Measurements from ENCODE around the gene GPR37. TPM values are rescaled to one million over a fixed set of nuclear protein-coding genes. Genes with fewer than 3 reads are reported as not detected.

The GPR37 gene
- total RNA-seq, 1 donor from 2014 or later = 0.21 TPM

DNA sequence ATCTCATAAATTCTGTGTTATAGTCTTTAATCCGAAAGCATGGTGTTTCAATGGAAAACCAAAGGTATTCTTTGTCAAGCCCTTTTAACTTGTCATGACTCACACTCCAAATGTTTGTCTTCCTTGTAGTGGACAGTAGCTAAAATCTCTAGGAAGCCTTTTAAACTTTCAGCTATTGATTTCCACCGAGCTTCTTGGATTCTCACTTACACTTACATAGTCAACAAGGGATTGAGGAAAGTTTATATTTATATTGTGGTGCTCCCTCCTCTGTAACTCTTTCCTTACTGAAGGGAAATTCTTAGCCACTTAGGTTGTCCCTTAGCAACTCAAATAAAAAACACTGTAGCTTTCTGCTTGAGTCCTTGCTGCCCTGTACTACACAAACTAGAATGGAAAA lies 31.2 kb upstream of the GPR37 start:
- Histone ChIP-seq H3K9me3 (ENCODE audit: low read depth) (no peaks in the 10 kb centered on the region), H2AFZ (replicated peaks) (peak overlapping the region; percentile 22), H3K9ac (no peak overlapping the region), H3K27me3 (no peaks in the 10 kb centered on the region), H3K36me3 (no peaks in the 10 kb centered on the region), H4K20me1 (ENCODE audit: low read depth) (no peaks in the 10 kb centered on the region), H3F3A (ENCODE audit: low read depth) (no peaks in the 10 kb centered on the region), H3K79me2 (ENCODE audit: low read depth) (no peaks in the 10 kb centered on the region), H3K27ac (no peak overlapping the region), H3K4me1 (no peaks in the 10 kb centered on the region), H3K4me2 (no peak overlapping the region), H3K4me3 (no peak overlapping the region)
- DNase-seq (ENCODE audit: low spot score) = no peak
- no peaks in the 10 kb centered on the region for H3K36me3 Mint-ChIP-seq
- no peaks in the 10 kb centered on the region for H3K27me3 Mint-ChIP-seq (ENCODE audit: insufficient read depth, low read depth)
- peaks cover 3% of the 10 kb centered on the region for H3K9me3 Mint-ChIP-seq
- H3K4me3 Mint-ChIP-seq = no peak overlapping the region
- no peaks in the 10 kb centered on the region for H3K4me1 Mint-ChIP-seq
- TF ChIP-seq EZH2phosphoT487 (IDR thresholded peaks at IDR 0.05) = no peak
- TF ChIP-seq, protein P1, sequence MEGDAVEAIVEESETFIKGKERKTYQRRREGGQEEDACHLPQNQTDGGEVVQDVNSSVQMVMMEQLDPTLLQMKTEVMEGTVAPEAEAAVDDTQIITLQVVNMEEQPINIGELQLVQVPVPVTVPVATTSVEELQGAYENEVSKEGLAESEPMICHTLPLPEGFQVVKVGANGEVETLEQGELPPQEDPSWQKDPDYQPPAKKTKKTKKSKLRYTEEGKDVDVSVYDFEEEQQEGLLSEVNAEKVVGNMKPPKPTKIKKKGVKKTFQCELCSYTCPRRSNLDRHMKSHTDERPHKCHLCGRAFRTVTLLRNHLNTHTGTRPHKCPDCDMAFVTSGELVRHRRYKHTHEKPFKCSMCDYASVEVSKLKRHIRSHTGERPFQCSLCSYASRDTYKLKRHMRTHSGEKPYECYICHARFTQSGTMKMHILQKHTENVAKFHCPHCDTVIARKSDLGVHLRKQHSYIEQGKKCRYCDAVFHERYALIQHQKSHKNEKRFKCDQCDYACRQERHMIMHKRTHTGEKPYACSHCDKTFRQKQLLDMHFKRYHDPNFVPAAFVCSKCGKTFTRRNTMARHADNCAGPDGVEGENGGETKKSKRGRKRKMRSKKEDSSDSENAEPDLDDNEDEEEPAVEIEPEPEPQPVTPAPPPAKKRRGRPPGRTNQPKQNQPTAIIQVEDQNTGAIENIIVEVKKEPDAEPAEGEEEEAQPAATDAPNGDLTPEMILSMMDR (IDR thresholded peaks at IDR 0.05) = no peak
- TF ChIP-seq EZH2 (IDR thresholded peaks at IDR 0.05) = no peak
- H3K27ac Mint-ChIP-seq = no peak overlapping the region

- no peak for DNase-seq (ENCODE audit: low spot score)
- no peaks in the 10 kb centered on the region for H3K36me3 Mint-ChIP-seq
- H3K4me3 Mint-ChIP-seq = no peak overlapping the region
- peaks cover 2% of the 10 kb centered on the region for H3K27me3 Mint-ChIP-seq (ENCODE audit: insufficient read depth, low read depth)
- no peak overlapping the region for H3K4me2 ChIP-seq
- no peak overlapping the region for H2AFZ ChIP-seq (replicated peaks)
- no peaks in the 10 kb centered on the region for H3K27me3 ChIP-seq
- H3F3A ChIP-seq (ENCODE audit: low read depth) = no peaks in the 10 kb centered on the region
- TF ChIP-seq, protein P1 (IDR thresholded peaks at IDR 0.05) = no peak
- no peak for TF ChIP-seq EZH2 (IDR thresholded peaks at IDR 0.05)
- TF ChIP-seq EZH2phosphoT487 (IDR thresholded peaks at IDR 0.05) = no peak
- no peak overlapping the region for H3K27ac Mint-ChIP-seq
- no peaks in the 10 kb centered on the region for H3K36me3 ChIP-seq
- no peaks in the 10 kb centered on the region for H3K9me3 ChIP-seq (ENCODE audit: low read depth)
- H3K4me1 Mint-ChIP-seq = no peaks in the 10 kb centered on the region
- no peak overlapping the region for H3K4me3 ChIP-seq
- no peaks in the 10 kb centered on the region for H4K20me1 ChIP-seq (ENCODE audit: low read depth)
- H3K27ac ChIP-seq = no peak overlapping the region
- H3K9ac ChIP-seq = no peak overlapping the region
- no peaks in the 10 kb centered on the region for H3K79me2 ChIP-seq (ENCODE audit: low read depth)
- H3K9me3 Mint-ChIP-seq = peaks cover 3% of the 10 kb centered on the region
- no peaks in the 10 kb centered on the region for H3K4me1 ChIP-seq
These were observed 27.1 kb upstream of the GPR37 start for GRCh38 chr7:124792696-124793095.

DNA sequence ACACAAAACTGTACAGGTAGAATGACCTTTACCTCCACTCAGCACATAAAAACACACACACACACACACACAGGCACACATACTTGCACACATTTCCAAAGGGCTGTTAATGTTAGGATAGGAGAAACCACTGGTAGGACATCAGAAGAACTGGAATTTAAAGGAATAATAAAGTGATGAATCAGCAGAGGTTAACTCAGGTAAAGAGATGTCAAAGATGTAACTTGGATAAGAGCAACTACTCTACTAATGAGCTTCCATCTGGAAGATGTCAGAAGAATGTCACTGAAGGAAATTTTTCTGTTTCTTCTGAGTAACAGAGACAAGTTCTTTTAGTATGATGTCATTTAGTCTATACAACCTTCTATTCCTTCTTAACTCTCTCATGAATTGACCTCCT lies 26.4 kb upstream of the GPR37 start:
- H3K27me3 ChIP-seq = no peaks in the 10 kb centered on the region
- no peaks in the 10 kb centered on the region for H3F3A ChIP-seq (ENCODE audit: low read depth)
- Mint-ChIP-seq H3K4me1 (no peaks in the 10 kb centered on the region), H3K27ac (no peak overlapping the region), H3K27me3 (ENCODE audit: insufficient read depth, low read depth) (peaks cover 2% of the 10 kb centered on the region), H3K9me3 (peaks cover 3% of the 10 kb centered on the region), H3K36me3 (no peaks in the 10 kb centered on the region), H3K4me3 (no peak overlapping the region)
- no peak overlapping the region for H3K27ac ChIP-seq
- no peaks in the 10 kb centered on the region for H4K20me1 ChIP-seq (ENCODE audit: low read depth)
- no peak overlapping the region for H2AFZ ChIP-seq (replicated peaks)
- no peaks in the 10 kb centered on the region for H3K79me2 ChIP-seq (ENCODE audit: low read depth)
- no peaks in the 10 kb centered on the region for H3K4me1 ChIP-seq
- no peaks in the 10 kb centered on the region for H3K36me3 ChIP-seq
- TF ChIP-seq EZH2 (IDR thresholded peaks at IDR 0.05) = no peak
- TF ChIP-seq EZH2phosphoT487 (IDR thresholded peaks at IDR 0.05) = no peak
- TF ChIP-seq, protein P1 (IDR thresholded peaks at IDR 0.05) = no peak
- H3K4me3 ChIP-seq = no peak overlapping the region
- H3K4me2 ChIP-seq = no peak overlapping the region
- DNase-seq (ENCODE audit: low spot score) = no peak
- H3K9me3 ChIP-seq (ENCODE audit: low read depth) = no peaks in the 10 kb centered on the region
- no peak overlapping the region for H3K9ac ChIP-seq

Data from neural progenitor cell (in vitro differentiated cells).